Activated CD4-positive, alpha-beta T cell treated with anti-CD3 and anti-CD28 coated beads, Interleukin-2, amount 50 U/mL, for 24 hours (primary cell): ENCODE measurements around the gene CDH4.
A peak's percentile ranks its signal among the peaks of the same experiment; 100 is the strongest.

Source experiments
- DNase-seq, 2 donors: peaks; one replicate each; pipeline ENCODE4 v3.0.0-alpha.2; 2020; ENCODE audit warnings: low read depth in 1 of 2, low spot score in 1 of 2

CDH4 gene

DNA sequence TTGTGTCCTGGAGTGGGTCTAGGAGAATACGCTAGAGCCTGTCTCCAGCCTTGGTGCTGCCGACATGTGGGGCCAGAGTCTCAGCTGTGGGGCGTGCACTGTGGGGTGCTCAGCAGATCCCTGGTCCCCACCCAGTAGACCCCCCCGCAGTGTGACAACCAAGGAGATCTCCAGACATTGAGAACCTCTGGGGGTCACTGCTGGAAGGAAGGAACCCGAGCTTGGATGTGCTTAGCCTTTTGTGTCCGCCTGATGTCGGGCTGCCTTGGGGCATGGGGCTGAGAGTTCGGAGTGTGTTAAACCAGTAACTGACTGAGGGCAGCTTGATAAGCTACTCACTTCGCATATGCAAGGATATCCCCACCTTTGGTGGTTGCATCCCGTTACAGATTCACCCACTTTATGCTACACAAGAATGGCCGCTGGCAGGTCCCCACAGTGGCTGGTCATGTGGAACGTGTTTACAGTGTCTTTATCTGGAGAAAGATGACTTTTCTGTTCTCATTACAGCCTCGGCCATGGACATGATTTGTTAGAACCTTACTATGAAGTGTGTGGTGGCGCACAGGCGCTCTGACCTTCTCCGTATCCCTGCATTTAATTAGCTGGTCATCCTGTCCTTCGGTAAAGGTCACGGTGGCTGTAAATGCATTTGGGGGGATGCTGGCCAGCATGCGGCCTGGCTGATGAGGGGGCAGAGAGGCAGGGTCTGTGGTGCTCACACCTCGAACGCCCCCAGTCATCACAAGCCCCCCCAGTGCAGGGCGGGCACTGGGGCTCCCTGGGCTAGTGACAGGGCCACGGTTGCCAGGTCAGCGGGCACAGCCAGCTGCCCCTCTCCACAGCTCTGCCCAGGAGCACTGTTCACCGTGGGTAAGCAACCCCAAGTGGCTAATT lies 446.8 kb downstream of the CDH4 start:
- DNase-seq: no peak

GRCh38 chr20:61699495-61700374 lies 447.7 kb downstream of the CDH4 start:
- no peak for DNase-seq

- no peak for DNase-seq
Observed at GRCh38 chr20:61700595-61701140, 448.6 kb downstream of the CDH4 start.

DNA sequence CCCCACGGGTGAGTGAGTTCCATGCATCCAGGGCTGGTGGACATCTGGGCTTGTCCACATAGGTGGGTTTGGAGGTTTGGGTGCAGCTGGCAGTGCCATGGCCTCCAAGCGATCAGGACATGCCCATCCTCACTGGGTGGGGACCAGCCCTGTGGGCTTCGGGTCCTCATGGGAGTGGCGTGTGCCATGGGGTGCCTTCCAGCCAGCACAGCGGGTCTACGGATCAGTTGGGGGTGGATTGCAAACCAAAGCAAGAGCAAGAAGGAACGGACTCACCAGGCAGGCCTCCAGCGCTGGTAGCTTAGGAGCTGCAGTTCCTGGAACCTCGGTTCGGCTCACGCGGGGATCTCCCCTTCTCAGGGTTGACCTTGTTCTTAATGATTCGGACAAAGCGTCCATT lies 449.3 kb downstream of the CDH4 start:
- no peak for DNase-seq

- no peak for DNase-seq
Observed at GRCh38 chr20:61701802-61702201, 449.7 kb downstream of the CDH4 start.

GRCh38 chr20:61702246-61702645 lies 450.2 kb downstream of the CDH4 start:
- no peak for DNase-seq

GRCh38 chr20:61704661-61705060 lies 452.6 kb downstream of the CDH4 start:
- DNase-seq: no peak

DNA sequence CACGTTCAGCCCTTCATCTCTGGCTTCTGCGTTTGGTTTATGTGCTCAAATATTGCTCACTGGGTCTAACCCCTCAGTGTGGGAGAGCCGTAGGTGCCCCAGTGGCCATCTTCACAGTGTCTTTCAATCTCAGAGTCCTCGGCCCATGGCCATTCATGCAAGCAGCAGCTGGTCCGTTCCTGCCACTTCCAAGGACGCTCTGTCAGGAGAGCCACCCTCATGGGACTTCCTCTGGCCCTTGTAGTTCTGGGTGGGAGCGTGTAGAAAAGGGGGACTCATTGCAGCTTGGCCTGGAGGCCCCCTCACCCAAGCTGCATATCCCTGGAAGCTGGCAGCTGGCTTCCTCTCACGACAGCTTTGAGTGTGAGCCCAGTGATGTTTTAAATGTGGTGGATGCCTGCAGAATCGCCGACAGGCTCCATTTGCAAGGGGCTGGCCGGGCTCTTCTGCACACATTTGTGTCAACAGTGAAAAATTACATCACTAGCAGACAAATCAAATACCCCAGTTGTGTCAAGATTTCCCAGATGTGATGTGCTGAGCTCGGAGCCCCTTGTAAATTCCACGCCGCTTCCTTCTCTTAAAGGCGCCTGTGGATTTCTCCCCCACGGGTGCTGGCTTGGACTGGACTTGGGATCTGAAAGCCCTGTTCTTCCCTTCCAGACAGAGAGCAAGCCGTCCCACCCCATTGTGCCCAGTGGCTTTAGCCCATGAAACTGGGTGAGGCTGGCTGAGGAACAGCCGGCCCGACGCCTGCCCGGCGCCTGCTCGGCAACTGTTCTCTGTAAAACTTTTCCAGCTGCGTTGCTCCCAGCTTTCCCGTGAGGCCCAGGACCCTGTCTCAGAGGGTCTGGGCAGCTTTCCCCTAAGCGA lies 453.6 kb downstream of the CDH4 start:
- no peak for DNase-seq

DNA sequence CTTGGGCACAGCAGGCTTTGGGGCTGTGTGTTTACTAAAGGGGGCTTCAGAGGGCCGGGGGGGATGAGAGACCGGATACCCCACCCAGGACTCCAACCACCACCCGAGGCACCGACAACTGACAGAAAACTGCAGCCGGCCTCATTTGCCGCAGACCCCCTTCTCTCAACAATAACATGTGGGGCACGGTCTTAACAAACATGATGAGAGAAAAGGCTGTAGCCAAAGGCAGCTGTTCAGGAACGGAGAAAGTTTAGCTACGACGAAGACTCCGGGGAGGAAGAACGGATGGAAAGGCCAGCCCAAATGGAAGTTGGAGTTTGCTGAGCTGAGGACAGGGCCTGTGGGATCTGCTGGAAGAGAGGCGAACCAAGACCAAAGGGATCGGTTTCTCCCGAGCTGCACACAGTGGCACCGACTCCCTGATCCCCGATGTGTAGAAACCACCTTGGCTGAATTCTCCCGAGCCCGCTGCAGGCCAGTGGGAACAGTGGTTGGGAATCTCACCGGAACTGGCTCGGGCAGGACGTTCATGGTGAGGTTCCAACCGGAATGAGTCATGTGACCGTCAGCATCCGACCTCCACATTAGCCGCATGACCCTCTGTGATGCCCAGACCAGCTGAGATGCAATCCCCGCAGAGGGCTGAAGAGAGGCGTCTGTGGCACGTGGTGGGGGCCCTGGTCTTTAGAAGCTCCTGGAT lies 454.3 kb downstream of the CDH4 start:
- no peak for DNase-seq

DNA sequence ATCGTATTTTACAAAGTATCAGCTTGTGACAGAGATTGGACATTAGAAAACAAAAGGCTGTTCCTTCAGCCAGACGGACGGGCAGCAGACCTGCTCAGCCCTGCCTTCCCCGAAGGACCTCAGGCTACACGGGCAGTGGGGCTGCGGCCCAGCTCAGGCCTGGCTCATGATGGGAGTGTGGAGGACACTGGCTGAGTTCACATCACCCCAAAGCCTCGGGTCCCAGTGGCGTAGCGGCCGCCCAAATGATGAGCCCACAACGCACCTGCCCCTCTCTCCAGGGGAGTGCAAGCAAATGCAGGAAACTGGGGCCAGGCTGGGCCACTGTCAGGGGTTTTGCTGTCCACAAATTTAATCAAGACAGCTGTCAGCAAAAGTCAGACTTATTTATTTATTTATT lies 456.8 kb downstream of the CDH4 start:
- DNase-seq: no peak

GRCh38 chr20:61710108-61710507 lies 458.0 kb downstream of the CDH4 start:
- DNase-seq: no peak

DNA sequence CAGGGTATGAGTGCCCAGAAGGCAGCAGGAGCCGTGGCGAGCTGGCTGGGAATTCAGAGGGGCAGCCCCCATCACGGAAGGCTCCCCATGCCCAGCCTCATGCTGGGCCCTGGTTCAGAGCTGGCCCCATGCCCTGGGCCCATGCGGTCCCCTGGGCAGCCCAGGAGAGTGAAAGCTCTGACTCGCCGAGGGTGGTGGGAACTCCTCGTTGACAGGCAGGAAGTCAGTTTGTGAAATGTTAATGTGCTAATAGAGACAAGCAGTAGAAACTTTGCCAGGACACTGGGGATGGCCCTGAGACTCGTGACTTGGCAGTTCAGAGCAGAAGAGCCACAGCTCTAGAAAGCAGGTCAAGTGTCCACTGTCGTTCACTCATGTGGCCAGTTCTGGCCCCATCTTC lies 460.6 kb downstream of the CDH4 start:
- DNase-seq: no peak

DNA sequence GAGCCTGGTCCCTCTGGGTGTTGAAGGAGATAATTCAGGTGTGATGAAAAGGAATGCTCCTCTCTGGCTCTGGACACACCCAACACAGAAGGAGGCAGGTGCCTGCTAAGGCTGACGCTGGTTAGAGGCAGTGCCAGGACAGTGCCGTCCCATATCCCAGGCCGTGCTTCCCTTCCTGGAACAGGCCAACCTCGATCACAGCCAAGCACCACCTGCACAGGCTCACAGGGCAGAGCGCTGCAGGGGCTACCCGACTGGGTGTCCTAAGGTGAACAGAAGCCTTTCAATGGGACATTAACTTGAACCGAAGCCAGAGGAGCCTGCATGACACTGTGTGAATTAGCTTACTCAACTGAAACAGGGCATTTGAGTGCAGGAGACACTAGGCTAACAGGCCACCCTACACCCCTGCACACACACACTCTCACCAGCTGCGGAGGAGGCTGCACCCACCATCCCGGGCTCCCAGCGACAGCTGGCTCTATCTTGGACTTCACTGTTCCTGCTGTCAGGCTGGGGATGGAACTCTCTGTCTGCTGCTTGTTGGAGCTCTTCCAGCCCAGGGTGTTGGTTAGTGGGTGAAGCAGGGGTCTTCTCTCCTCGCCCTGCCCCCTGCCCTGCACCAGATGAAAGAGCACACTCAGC lies 466.4 kb downstream of the CDH4 start:
- no peak for DNase-seq

DNA sequence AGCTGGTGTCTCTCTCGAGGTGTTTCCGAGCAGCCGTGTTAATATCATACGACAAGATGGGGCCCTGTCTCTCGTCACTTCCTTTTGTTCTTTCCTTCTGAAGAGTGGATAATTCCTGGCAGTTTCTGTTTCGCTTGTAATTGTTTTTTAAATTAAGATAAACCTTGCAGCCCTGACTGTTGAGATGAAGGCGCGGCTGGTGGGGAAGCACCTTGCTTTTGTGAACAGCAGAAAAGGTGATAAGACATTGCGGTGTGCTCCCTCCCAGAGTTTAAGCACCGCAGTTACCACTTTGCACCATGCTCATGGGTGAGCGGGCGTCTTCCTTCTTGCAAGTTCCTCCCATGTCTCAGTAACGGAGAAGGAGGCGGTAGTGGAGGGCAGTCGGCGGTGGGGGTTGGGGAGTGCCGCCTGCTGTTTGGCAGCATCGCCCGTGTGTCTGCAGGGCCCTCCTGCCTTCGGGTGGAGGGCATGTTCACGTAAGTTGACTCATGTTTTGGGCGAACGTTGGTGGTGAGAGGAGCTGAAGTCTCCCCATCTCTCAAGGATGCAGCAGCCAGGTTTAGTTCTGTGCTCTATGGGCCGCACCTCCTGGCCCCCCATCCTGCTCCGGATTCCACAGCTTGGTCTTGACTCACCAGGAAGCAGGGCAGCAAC lies 467.8 kb downstream of the CDH4 start:
- peak; percentile 6 to 36 for DNase-seq

- no peak for DNase-seq
Observed at GRCh38 chr20:61720348-61720696, 468.3 kb downstream of the CDH4 start.

- no peak for DNase-seq
Observed at GRCh38 chr20:61722146-61722678, 470.2 kb downstream of the CDH4 start.

DNA sequence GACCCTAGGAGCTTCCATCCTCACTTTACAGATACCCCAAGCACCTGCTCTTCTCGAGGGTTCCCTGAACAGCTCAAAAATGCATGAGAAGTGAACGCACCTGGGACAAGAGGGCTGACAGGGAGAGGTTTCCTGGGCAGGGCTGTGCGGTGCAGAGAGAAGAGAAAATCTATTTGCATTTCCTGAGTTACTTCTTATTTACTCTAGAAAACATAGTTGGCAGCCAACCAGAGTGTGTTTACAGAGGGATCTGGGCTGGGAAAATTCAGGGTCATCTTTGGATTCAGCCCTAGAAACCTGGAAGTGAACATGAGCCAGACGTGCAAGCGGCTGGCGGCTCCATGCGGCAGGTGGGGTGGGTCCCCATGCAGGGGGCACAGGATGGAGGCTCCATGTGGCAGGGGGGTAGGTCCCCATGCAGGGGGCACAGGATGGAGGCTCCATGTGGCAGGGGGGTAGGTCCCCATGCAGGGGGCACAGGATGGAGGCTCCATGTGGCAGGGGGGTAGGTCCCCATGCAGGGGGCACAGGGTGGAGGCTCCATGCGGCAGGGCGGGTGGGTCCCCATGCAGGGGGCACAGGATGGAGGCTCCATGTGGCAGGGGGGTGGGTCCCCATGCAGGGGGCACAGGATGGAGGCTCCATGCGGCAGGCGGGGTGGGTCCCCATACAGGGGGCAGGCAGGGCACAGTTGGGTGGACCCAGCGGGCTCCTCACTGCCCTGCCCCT lies 471.6 kb downstream of the CDH4 start:
- DNase-seq: no peak

DNA sequence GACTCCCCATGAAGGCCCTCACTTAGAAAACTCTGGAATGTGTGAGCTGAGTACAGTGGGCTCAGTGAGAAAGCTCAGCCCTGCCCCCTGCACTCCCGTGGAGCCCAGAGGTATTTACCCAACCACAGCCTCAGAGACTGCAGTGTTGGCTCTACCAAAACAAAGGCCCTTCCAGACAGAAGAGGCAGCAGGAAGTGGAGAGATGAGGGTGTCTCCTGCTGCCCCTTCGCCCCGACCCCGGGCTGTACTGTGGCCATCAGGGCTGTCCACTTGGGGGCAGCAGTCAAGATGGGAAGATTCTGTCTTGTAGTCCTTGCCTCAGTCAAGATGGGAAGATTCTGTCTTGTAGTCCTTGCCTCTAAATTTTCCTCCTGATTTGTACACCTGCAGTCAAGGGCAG lies 472.3 kb downstream of the CDH4 start:
- no peak for DNase-seq
